ENCODE data around the gene BATF.

Gene BATF

DNA sequence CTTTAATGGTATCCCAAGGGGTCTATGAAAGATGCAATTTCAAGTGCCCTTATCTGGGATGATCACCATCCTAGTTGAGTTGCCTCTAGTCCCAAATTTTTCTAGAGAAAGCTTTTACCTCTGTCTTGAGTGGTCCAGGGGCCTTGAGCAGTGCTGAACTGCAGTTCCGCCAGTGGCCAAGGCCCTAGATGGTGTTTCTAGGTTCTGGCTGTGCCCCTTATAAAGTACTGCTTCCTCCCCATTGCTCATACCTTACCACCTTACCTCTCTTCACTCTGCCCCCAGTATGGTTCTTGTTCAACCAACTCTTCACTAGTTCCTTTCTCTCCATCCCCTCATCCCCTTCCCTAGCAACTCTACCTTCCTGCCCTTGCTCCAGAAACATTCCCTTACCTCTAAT lies 3.7 kb downstream of the BATF start:
- no peaks in the 10 kb centered on the region for H3K27me3 ChIP-seq
- TF ChIP-seq, protein P1, sequence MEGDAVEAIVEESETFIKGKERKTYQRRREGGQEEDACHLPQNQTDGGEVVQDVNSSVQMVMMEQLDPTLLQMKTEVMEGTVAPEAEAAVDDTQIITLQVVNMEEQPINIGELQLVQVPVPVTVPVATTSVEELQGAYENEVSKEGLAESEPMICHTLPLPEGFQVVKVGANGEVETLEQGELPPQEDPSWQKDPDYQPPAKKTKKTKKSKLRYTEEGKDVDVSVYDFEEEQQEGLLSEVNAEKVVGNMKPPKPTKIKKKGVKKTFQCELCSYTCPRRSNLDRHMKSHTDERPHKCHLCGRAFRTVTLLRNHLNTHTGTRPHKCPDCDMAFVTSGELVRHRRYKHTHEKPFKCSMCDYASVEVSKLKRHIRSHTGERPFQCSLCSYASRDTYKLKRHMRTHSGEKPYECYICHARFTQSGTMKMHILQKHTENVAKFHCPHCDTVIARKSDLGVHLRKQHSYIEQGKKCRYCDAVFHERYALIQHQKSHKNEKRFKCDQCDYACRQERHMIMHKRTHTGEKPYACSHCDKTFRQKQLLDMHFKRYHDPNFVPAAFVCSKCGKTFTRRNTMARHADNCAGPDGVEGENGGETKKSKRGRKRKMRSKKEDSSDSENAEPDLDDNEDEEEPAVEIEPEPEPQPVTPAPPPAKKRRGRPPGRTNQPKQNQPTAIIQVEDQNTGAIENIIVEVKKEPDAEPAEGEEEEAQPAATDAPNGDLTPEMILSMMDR (IDR thresholded peaks at IDR 0.05), result no peak
- H3K4me1 ChIP-seq (ENCODE audit: control insufficient read depth in 1 of 2, insufficient read depth in 1 of 2, low read depth in 1 of 2, low read length in 1 of 2), result peaks cover 30 to 34% of the 10 kb centered on the region in 2 experiments
- H3K9me3 ChIP-seq, result no peaks in the 10 kb centered on the region
- no peak overlapping the region for H3K27ac ChIP-seq
- H3K36me3 ChIP-seq, result peaks cover 27% of the 10 kb centered on the region
- no peak overlapping the region for H3K4me3 ChIP-seq (ENCODE audit: low read depth in 1 of 2, low read length in 1 of 2)

DNA sequence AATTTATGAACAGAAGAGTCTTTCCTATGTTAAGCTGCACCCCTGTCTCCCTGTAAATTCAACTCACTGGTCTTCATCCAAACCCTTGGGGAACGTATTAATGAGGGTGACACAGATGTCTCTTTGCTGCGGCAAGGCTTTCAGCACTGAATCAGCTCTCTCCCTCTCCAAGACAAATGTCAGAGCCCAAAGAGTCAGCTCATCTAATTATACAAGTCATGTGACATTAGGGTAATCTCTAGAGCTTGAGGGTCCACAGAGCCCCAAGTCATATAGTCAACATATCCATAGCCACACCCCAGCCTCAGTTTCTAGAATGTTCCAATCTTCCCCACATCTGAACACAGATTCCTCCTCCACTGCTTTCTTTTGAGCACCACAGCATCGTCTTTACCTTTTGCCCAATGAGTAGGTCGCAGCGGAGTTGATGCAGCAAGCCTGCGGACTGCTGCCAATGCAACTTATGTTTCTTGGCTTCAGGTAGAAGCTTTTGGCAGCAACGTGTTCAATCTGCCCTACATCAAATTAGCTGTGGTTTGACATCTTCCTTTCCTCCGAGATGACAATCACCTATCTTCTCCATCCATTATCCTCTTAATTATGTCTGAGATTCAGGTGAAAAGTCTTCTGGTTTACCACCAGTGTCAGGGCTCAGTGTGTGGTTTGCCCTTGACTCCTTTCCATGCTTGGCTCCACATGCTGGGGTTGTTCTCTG lies 5.3 kb downstream of the BATF start:
- Histone ChIP-seq H3K4me1 (ENCODE audit: control insufficient read depth in 1 of 2, insufficient read depth in 1 of 2, low read depth in 1 of 2, low read length in 1 of 2) (peaks cover 21 to 26% of the 10 kb centered on the region in 2 experiments), H3K27me3 (no peaks in the 10 kb centered on the region), H3K27ac (no peak overlapping the region), H3K9me3 (no peaks in the 10 kb centered on the region), H3K36me3 (peaks cover 27% of the 10 kb centered on the region), H3K4me3 (ENCODE audit: low read depth in 1 of 2, low read length in 1 of 2) (no peak overlapping the region)
- TF ChIP-seq, protein P1 (IDR thresholded peaks at IDR 0.05), result no peak

DNA sequence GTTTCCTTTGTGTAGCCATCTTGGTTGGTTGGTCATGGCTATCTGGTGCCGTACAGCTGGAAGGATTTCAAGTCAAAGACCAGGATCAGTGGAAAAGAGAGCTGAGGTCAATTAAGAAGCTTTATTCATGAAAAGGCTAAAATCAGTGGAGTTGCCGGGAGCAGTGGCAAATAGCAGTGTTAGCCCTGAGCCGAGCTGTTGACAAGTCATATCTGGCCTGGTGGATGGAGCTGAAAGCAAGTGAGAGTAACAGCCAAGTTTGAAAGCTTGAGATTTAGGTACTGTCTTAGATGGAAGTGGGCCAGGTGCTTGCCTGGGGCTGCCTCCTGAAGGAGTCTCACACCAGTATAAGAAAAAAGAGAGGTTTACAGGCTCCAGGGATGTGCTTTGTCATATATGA lies 9.0 kb downstream of the BATF start:
- Histone ChIP-seq H3K27me3 (no peaks in the 10 kb centered on the region), H3K27ac (no peak overlapping the region), H3K9me3 (no peaks in the 10 kb centered on the region), H3K4me3 (ENCODE audit: low read depth in 1 of 2, low read length in 1 of 2) (no peak overlapping the region), H3K36me3 (peaks cover 21% of the 10 kb centered on the region), H3K4me1 (ENCODE audit: control insufficient read depth in 1 of 2, insufficient read depth in 1 of 2, low read depth in 1 of 2, low read length in 1 of 2) (no peaks in the 10 kb centered on the region)
- TF ChIP-seq, protein P1 (IDR thresholded peaks at IDR 0.05), result no peak

DNA sequence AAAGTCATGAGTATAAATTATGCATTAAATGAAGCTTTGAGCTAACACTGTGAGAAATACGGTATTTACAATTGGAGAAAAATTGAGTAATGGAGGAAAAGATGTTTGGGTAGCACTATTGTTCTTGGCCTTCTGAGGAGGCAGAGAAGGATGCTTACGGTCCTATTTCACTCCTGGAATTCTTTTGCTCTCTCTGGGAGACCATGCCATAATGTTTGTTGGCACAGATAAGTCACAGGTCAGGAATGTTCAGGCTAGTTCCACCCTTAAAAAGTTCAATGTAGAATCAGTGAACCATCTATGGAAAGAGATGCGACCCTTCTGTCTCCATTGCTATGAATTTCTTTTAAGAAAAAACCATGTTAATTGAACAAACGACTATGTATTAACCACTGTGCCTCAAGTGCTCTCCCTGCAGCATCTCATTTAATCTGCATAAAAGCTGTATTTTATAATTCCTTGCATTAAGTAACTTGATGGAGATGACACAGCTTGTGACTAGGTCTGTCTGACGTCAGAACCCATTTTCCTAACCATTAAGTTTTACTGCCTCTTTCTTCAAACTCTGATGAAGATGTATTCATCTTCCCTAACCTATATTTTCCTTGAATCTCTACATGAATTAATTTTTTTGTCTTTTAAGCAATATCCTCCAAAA lies 9.5 kb downstream of the BATF start:
- H3K27ac ChIP-seq, result no peak overlapping the region
- H3K27me3 ChIP-seq, result no peaks in the 10 kb centered on the region
- H3K4me1 ChIP-seq (ENCODE audit: control insufficient read depth in 1 of 2, insufficient read depth in 1 of 2, low read depth in 1 of 2, low read length in 1 of 2), result no peaks in the 10 kb centered on the region
- no peaks in the 10 kb centered on the region for H3K9me3 ChIP-seq
- no peak overlapping the region for H3K4me3 ChIP-seq (ENCODE audit: low read depth in 1 of 2, low read length in 1 of 2)
- H3K36me3 ChIP-seq, result peaks cover 17% of the 10 kb centered on the region
- TF ChIP-seq, protein P1 (IDR thresholded peaks at IDR 0.05), result no peak

DNA sequence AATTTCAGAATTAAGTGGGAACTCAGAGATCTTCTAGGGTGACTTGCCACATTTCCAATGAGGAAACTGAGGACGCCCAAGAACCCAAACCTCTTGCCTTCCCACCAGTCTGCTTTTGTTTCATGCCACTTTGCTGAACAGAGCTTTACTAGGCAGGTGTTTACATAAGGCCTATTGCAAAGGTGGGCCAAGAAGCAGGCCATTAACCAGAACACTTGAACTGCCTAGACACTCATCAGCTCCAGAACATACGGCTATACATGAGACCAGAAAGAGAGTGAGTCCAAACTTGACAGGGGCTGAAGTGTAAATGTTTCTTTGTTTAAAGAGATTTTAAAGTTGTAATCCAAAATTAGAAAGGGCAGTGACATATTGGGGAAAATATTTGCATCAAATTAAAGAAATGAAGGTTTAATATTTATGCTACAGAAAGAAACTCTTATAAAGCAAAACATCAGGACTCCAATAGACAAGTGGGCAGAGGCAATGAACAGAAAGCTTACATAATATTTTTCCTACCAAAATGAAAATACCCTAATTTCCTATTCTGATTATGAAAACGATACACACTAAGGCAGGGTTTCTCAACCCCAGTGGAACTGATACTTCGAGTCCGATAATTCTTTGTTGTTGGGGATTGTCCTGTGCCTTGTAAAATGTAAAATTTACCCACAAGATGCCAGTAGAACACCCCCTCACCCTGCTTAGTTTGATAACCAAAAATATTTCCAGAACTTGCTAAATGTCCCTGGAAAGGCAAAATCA lies 11.7 kb downstream of the BATF start:
- H3K27ac ChIP-seq, result no peak overlapping the region
- H3K9me3 ChIP-seq, result no peaks in the 10 kb centered on the region
- H3K36me3 ChIP-seq, result no peaks in the 10 kb centered on the region
- no peak overlapping the region for H3K4me3 ChIP-seq (ENCODE audit: low read depth in 1 of 2, low read length in 1 of 2)
- TF ChIP-seq, protein P1 (IDR thresholded peaks at IDR 0.05), result no peak
- H3K4me1 ChIP-seq (ENCODE audit: control insufficient read depth in 1 of 2, insufficient read depth in 1 of 2, low read depth in 1 of 2, low read length in 1 of 2), result no peaks in the 10 kb centered on the region
- no peaks in the 10 kb centered on the region for H3K27me3 ChIP-seq
